Kidney (tissue), 14 donors: ENCODE measurements around the gene PARN. TPM values are rescaled to one million over a fixed set of nuclear protein-coding genes. Genes with fewer than 3 reads are reported as not detected.

Source experiments
- DNase-seq, 5 donors: peaks; one replicate each; pipeline ENCODE4 v3.0.0-alpha.2; 2013 to 2020
- FAIRE-seq: peaks from 2 replicates; lab custom pipeline; 2012; peaks lifted over from hg19 to GRCh38; lab: Jason Lieb, UNC
- H3K27ac ChIP-seq, 2 donors: one replicate each; pipeline ENCODE4 v1.7.0; 2013; ENCODE audit warnings: low read depth in 2 of 2, low read length in 2 of 2, inconsistent platforms in 1 of 2
- H3K27me3 ChIP-seq: one replicate; pipeline ENCODE4 v1.7.1; 2013; ENCODE audit warnings: low read length, inconsistent platforms; ENCODE audit not compliant: control insufficient read depth, insufficient read depth
- H3K36me3 ChIP-seq, 3 donors: one replicate each; pipeline versions ENCODE4 v1.7.0 to v1.7.1; 2013; ENCODE audit warnings: low read length in 3 of 3, control low read depth in 1 of 3, inconsistent platforms in 1 of 3; ENCODE audit not compliant: insufficient read depth in 3 of 3, control insufficient read depth in 2 of 3
- H3K4me1 ChIP-seq, 3 donors: one replicate each; pipeline versions ENCODE4 v1.7.0 to v1.7.1; 2013; ENCODE audit warnings: low read length in 3 of 3, inconsistent platforms in 1 of 3, low read depth in 1 of 3; ENCODE audit not compliant: control insufficient read depth in 2 of 3, insufficient read depth in 2 of 3
- H3K4me3 ChIP-seq, 3 donors: one replicate each; pipeline versions ENCODE4 v1.7.0 to v1.8.1; 2013; ENCODE audit warnings: low read length in 3 of 3, control low read depth in 1 of 3, inconsistent platforms in 1 of 3
- H3K9ac ChIP-seq, 3 donors: one replicate each; pipeline versions ENCODE4 v1.7.0 to v1.7.1; 2013; ENCODE audit warnings: low read length in 3 of 3, control low read depth in 1 of 3, inconsistent platforms in 1 of 3
- H3K9me3 ChIP-seq, 3 donors: one replicate each; pipeline versions ENCODE4 v1.7.0 to v1.7.1; 2013; ENCODE audit warnings: low read length in 3 of 3, control low read depth in 1 of 3, inconsistent platforms in 1 of 3; ENCODE audit not compliant: control insufficient read depth in 2 of 3, insufficient read depth in 1 of 3
- CTCF ChIP-seq: IDR thresholded peaks from 3 replicates; pipeline ENCODE4 v1.5.1; 2012; ENCODE audit warnings: mild to moderate bottlenecking, moderate library complexity, borderline replicate concordance; ENCODE audit not compliant: insufficient read depth; ENCODE audit errors: extremely low read depth
- intact Hi-C: fragments of 100-400 bp; cut with DNase I; formaldehyde crosslinking; loops from one replicate; pipeline ENCODE4 v1.11.1; 2022
- polyA plus RNA-seq: library from polyadenylated mRNA; stranded (reverse); fragments of 350-450 nt; fragmentation: Illumina TruSeq; extraction: RNeasy Lipid Tissue Mini Kit (QIAGEN cat#74804); gene quantifications from one replicate; pipeline ENCODE4 v1.2.3, GENCODE V29; 2014; ENCODE audit warnings: low read depth, low replicate concordance; ENCODE audit not compliant: insufficient read depth
- total RNA-seq: library from RNA; stranded (reverse); fragmentation: NEBNext Ultra II Directional; extraction: Animal tissue kit (Norgen Biotek cat#: 25700); gene quantifications from one replicate; pipeline ENCODE4 v1.2.1, GENCODE V29; 2021
- donor health status: control.
- donor health status: control.
- donor health status: control.
- donor health status: control.
- donor health status: control.
- donor health status: DM: yes; HTN: yes; CAD: no.
- donor health status: Normal renal cell carcinoma (clear cell type).

Gene PARN
- total and polyA plus RNA-seq, 2 donors from 2014 or later, result 17.3 to 32.5 TPM

DNA sequence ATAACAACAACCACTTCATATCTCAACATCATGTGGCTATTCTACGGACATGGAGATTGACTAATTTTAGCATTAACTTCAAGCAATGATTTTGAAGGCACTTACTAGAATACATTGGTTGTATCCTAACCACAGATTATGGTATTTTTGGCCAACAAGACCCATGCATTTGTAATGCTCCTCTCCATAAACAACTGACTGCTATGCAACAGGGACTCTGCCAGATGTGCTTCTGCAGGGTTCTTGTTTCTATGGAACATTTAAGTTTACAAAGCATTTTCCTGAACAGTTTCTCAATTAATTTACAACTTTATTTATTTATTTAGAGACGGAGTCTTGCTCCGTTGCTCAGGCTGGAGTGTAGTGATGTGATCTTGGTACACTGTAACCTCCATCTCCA is 178.0 kb downstream of the PARN start:
- Histone ChIP-seq H3K4me1 (no peaks in the 10 kb centered on the region), H3K27me3 (no peaks in the 10 kb centered on the region), H3K36me3 (no peaks in the 10 kb centered on the region), H3K4me3 (no peak overlapping the region), H3K9ac (no peak overlapping the region), H3K27ac (no peak overlapping the region), H3K9me3 (no peaks in the 10 kb centered on the region)
- no peak for TF ChIP-seq CTCF
- DNase-seq (no peak), FAIRE-seq (no peak)
- intact Hi-C loops, result no loop called here

GRCh38 chr16:14450846-14451245 is 179.2 kb downstream of the PARN start:
- Histone ChIP-seq H3K4me3 (no peak overlapping the region), H3K9me3 (no peaks in the 10 kb centered on the region), H3K9ac (no peak overlapping the region), H3K36me3 (peaks cover 0 to 6% (median 0%) of the 10 kb centered on the region in 3 donors), H3K4me1 (no peaks in the 10 kb centered on the region), H3K27ac (no peak overlapping the region), H3K27me3 (no peaks in the 10 kb centered on the region)
- intact Hi-C loops, result no loop called here
- DNase-seq (no peak), FAIRE-seq (no peak)
- no peak for TF ChIP-seq CTCF

GRCh38 chr16:14449790-14450480 is 180.1 kb downstream of the PARN start:
- no peak overlapping the region for H3K9ac ChIP-seq
- H3K36me3 ChIP-seq, result peaks cover 0 to 11% (median 2%) of the 10 kb centered on the region in 3 donors
- no peak overlapping the region for H3K27ac ChIP-seq
- TF ChIP-seq CTCF, result no peak
- H3K27me3 ChIP-seq, result no peaks in the 10 kb centered on the region
- H3K4me1 ChIP-seq, result no peaks in the 10 kb centered on the region
- H3K4me3 ChIP-seq, result no peak overlapping the region
- no peak for DNase-seq
- intact Hi-C loops, result no loop called here
- no peaks in the 10 kb centered on the region for H3K9me3 ChIP-seq
- no peak for FAIRE-seq
